HG03196 (cell line): ENCODE measurements around the gene MRS2.

ENCODE experiments used
- ATAC-seq: cut with Tn5 transposase; IDR thresholded peaks from one replicate; pipeline ENCODE4 v1.9.1; 2021; ENCODE audit not compliant: unreplicated experiment

Gene MRS2

DNA sequence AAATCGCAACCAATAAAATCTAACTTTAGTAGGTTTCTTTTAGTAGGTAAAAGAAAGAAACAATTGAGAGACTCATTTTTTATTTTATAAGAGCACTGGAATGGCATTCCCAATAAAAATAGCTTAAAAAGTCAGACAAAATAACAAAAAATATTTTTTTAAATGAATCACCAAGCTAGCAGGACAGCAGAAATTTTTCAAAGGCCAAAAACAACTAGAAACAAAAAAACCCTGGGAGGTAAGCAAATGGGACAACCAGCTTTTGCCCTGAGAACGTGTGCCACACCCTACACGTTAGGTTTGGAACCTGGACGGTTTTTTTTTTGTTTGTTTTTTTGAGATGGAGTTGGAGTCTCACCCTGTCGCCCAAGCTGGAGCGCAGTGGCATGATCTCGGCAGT lies 67.1 kb downstream of the MRS2 start:
- ATAC-seq: no peak

DNA sequence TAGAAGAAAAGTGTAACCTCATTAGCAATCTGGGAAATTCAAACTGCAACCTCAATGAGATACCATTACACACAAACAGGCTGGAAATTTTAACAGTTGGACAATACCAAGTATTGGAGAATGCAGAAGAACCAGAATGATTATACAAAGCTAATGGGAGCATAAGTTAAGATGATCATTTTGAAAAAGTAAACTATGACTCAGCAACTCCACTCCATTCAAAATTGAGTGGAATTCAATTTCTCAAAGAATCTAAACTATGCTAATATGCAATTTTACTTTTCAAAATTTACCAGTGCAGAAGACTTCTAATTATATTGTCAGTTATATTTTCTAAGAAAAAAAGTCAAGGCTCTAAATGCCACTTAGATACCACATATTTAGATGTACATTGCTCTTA lies 69.4 kb downstream of the MRS2 start:
- no peak for ATAC-seq
